Dendritic cell treated with granulocyte-macrophage colony-stimulating factor and Interleukin-4, amounts not matched to agents 40 ng/mL and 50 ng/mL, for 4 days (primary cell): Measurements from ENCODE around the gene PNMT.

ENCODE experiments used
- H3K27ac Mint-ChIP-seq: one replicate; pipeline ENCODE4 v1.8.0; 2022; ENCODE audit warnings: mild to moderate bottlenecking, mixed read lengths
- H3K27me3 Mint-ChIP-seq: one replicate; pipeline ENCODE4 v1.8.0; 2022; ENCODE audit warnings: mild to moderate bottlenecking, mixed read lengths
- H3K36me3 Mint-ChIP-seq: one replicate; pipeline ENCODE4 v1.8.0; 2022; ENCODE audit warnings: low read depth, mixed read lengths
- H3K4me1 Mint-ChIP-seq: one replicate; pipeline ENCODE4 v1.8.0; 2022; ENCODE audit warnings: low read depth, mixed read lengths
- H3K4me3 Mint-ChIP-seq: one replicate; pipeline ENCODE4 v1.8.0; 2022; ENCODE audit warnings: mild to moderate bottlenecking, moderate library complexity, mixed read lengths
- H3K9me3 Mint-ChIP-seq: one replicate; pipeline ENCODE4 v1.8.0; 2022; ENCODE audit warnings: mixed read lengths
- intact Hi-C: fragments of 100-400 bp; cut with micrococcal nuclease; formaldehyde crosslinking; loops from one replicate; pipeline ENCODE4 v1.15.0; 2022

PNMT gene

DNA sequence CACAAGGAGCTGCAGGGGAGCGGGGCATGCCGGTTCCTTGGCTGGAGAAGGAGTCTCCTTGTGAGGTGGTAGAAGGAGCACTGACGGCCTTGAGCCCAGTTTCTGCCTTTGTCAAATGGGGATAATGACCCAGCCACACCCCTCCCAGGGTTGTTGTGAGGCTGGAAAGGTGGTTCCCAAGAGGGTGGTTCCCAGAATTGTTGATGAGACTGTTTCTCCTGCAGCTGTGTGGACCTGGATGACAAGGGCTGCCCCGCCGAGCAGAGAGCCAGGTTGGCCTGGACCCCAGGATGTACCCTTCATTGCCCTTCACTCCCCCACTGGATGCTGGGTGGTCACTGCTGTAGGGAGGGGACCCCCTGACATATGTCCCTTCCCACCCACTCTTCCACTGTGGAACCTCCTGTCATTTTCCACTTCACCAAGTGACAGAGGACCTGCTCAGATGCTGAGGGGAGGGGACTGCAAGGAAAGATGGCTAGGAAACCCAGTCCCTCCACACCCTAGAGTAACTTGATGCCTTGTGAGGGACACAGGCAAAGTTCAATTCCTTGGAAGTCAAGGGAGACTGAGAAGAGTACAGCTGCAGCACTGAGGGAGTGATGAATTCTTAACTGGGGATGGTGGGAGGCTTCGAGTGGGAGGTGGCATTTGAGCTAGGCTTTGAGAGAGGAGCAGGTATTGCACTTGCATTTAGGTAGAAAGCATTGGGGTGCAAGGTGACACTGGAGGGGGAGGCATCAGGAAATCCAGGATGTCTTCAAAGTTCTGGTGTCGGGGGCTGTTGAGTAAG is 51.5 kb downstream of the PNMT start:
- H3K4me3 Mint-ChIP-seq, result no peak overlapping the region
- intact Hi-C loops, result no loop called here
- no peaks in the 10 kb centered on the region for H3K36me3 Mint-ChIP-seq
- peaks cover 6% of the 10 kb centered on the region for H3K4me1 Mint-ChIP-seq
- H3K27me3 Mint-ChIP-seq, result no peaks in the 10 kb centered on the region
- no peak overlapping the region for H3K27ac Mint-ChIP-seq
- H3K9me3 Mint-ChIP-seq, result no peaks in the 10 kb centered on the region
